Fibroblast of the aortic adventitia (primary cell): ENCODE measurements around the gene SLC2A4. TPM values are rescaled to one million over a fixed set of nuclear protein-coding genes. Genes with fewer than 3 reads are reported as not detected.
A peak's percentile ranks its signal among the peaks of the same experiment; 100 is the strongest.
"Not testable (repeated sequence)": the region's sequence is repeated elsewhere in the genome, so short reads cannot be mapped to it uniquely, and the experiment has no call there.

Experiments
- DNase-seq: peaks from one replicate; pipeline ENCODE4 v3.0.0-alpha.2; 2010; ENCODE audit warnings: low read depth
- H3K4me3 ChIP-seq: 2 replicates; pipeline ENCODE4 v1.5.1; 2011; ENCODE audit warnings: low read depth, mild to moderate bottlenecking, control low read depth, low read length, moderate library complexity
- CTCF ChIP-seq: IDR thresholded peaks from 2 replicates; pipeline ENCODE4 v1.5.1; 2011; ENCODE audit warnings: mild to moderate bottlenecking, low read length, control low read depth, inconsistent platforms; ENCODE audit not compliant: insufficient read depth
- total RNA-seq: library from RNA; depleted of rRNA; stranded (reverse); fragments of >200 nt; gene quantifications from 2 replicates; pipeline ENCODE4 v1.2.3, GENCODE V29; 2012; ENCODE audit warnings: low replicate concordance

SLC2A4 gene
- total RNA-seq, 1 donor: 0.18 TPM

GRCh38 chr17:7329997-7330637, 48.6 kb downstream of the SLC2A4 start:
- peak; percentile 71 for DNase-seq
- peak overlapping the region; percentile 97 for H3K4me3 ChIP-seq
- no peak for TF ChIP-seq CTCF

DNA sequence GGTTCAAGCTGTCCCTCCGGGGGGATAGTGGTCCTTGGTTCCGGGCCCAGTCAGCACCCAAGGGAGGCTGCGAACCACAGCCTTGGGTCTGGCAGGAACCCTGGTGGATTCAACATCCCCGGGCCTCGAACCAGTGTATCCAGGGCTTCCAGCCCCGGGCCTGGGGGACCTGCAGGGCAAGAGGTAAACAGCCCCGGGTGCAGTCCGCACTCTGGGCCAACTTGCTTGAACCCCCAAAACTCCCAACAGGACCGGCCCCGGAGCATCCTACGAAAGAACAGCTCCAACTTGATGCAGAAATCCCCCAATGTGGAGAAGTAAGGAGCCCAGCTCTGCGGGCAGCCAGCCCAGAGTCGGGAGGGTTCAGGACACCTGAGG, 49.1 kb downstream of the SLC2A4 start:
- H3K4me3 ChIP-seq: peak overlapping the region; percentile 97
- TF ChIP-seq CTCF: no peak
- DNase-seq: no peak

- TF ChIP-seq CTCF: no peak
- H3K4me3 ChIP-seq: no peak overlapping the region
- DNase-seq: no peak
Observed at GRCh38 chr17:7332111-7332510, 50.6 kb downstream of the SLC2A4 start.

- not testable (repeated sequence) for H3K4me3 ChIP-seq, DNase-seq
Observed at GRCh38 chr17:7332600-7333069, 51.1 kb downstream of the SLC2A4 start.

- no peak overlapping the region for H3K4me3 ChIP-seq
- no peak for DNase-seq
- TF ChIP-seq CTCF: no peak
Observed at GRCh38 chr17:7334938-7335538, 53.5 kb downstream of the SLC2A4 start.

DNA sequence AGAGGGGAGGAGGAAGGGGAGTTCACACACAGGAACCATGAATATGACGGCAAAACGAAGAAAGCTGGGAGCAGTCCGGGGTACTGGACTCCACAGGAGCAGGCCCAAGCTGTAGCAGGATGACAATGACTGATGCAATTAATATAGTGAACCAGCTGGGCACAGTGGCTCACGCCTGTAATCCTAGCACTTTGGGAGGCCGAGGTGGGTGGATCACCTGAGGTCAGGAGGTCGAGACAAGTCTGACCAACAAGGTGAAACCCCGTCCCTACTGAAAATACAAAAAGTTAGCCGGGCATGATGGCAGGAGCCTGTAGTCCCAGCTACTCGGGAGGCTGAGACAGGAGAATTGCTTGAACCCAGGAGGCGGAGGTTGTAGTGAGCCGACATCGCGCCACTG, 54.2 kb downstream of the SLC2A4 start:
- H3K4me3 ChIP-seq, DNase-seq: not testable (repeated sequence)

DNA sequence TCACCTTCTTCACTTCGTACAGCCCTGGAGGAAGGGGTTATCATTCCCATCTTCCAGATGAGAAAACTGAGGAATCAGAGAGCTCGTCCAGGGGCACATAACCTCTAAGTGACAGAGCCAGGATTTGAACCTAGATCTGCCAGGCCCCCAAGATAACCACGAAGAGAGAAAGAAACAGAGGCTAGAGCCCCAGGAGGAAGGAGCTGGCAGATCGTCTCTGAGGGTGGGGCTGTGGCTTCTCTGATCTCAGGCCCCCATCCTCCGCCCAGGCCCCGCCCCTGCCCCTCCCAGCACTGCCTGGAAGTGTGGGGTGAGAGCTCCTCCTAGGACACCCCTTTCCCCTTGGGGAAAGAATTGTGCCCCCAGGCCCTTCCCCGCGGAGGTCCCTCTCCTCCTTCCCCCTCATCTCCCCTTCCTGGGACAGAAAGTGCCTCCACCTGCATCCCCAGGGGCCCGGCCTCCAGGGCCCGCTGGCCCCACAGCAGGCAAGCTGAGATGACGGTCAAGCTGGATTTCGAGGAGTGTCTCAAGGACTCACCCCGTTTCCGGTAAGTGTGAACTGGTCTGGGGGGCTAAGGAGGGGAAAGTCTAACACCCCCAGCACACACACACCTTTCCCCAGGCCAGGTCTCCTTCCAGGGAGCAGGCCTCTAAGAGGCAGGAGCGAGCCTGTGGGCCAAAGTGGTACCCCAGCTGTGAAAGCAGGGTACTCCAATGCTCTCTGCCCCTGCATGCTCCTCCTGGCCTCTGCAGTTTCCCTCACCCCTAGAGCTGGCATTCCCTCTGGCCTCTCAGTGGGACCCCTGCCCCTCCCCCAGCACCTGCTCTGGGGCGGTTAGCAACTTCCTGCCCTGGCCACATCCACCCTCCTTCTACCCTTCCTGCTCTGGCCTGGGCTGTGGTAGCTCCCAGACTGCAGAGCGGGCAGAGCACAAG, 55.0 kb downstream of the SLC2A4 start, which contains the start of gene ACAP1:
Gene ACAP1, plus strand, starts transcription at position 290 of the 936 bp plus-strand sequence. Its CDS starts 206 bp downstream, at position 496.
- TF ChIP-seq CTCF: no peak
- no peak within 1 kb of the TSS for H3K4me3 ChIP-seq
- no peak for DNase-seq

DNA sequence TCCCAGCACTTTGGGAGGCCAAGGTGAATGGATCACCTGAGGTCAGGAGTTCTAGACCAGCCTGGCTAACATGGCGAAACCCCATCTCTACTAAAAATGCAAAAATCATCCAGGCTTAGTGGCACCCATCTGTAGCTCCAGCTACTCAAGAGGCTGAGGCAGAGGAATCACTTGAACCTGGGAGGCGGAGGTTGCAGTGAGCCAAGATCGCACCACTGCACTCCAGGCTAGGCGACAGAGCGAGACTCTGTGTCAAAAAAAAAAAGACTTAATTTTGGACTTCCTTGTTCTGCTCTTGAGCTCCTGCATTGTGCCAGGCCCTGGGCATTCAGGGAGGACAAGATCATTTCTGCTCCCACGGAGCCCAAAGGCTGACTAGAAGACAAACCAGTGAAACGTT, 56.1 kb downstream of the SLC2A4 start:
- DNase-seq, H3K4me3 ChIP-seq: not testable (repeated sequence)
